NCI-H774 (cell line): ENCODE data around the gene HABP4.

ENCODE experiments used
- DNase-seq: peaks from one replicate; lab custom pipeline; 2025; lab: John Stamatoyannopoulos, UW

Gene HABP4, protein sequence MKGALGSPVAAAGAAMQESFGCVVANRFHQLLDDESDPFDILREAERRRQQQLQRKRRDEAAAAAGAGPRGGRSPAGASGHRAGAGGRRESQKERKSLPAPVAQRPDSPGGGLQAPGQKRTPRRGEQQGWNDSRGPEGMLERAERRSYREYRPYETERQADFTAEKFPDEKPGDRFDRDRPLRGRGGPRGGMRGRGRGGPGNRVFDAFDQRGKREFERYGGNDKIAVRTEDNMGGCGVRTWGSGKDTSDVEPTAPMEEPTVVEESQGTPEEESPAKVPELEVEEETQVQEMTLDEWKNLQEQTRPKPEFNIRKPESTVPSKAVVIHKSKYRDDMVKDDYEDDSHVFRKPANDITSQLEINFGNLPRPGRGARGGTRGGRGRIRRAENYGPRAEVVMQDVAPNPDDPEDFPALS

DNA sequence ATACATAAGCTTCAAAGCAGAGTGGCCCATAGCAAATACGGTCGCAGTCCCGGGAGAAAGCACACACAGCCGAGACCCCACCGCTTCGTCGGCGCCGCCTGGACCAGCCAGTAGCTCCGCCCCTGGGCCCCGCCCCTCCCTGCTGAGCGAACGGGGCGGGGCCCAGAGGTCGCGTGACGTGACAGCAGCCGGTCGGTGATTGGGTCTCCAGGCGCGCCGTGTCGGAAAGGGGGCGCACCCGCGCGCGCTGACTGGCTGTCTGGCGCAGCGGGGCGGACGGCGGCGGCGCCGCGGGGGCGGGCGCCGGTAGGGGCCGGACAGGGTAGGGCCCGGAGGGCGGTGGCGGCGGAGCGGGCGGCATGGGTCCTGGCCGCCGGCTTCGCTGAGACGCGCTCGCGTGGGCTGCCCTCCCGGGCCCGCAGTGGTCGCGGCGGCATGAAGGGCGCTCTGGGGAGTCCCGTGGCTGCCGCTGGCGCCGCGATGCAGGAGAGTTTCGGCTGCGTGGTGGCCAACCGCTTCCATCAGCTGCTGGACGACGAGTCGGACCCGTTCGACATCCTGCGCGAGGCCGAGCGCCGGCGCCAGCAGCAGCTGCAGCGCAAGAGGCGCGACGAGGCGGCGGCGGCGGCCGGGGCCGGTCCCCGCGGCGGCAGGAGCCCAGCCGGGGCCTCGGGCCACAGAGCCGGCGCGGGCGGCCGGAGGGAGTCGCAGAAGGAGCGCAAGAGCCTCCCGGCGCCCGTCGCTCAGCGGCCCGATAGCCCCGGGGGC lies at the start of gene HABP4:
Gene HABP4 (plus strand): TSS at position 325 of the 768 bp plus-strand sequence. CDS start 111 bp downstream, at position 436.
- DNase-seq = peak; percentile 95

DNA sequence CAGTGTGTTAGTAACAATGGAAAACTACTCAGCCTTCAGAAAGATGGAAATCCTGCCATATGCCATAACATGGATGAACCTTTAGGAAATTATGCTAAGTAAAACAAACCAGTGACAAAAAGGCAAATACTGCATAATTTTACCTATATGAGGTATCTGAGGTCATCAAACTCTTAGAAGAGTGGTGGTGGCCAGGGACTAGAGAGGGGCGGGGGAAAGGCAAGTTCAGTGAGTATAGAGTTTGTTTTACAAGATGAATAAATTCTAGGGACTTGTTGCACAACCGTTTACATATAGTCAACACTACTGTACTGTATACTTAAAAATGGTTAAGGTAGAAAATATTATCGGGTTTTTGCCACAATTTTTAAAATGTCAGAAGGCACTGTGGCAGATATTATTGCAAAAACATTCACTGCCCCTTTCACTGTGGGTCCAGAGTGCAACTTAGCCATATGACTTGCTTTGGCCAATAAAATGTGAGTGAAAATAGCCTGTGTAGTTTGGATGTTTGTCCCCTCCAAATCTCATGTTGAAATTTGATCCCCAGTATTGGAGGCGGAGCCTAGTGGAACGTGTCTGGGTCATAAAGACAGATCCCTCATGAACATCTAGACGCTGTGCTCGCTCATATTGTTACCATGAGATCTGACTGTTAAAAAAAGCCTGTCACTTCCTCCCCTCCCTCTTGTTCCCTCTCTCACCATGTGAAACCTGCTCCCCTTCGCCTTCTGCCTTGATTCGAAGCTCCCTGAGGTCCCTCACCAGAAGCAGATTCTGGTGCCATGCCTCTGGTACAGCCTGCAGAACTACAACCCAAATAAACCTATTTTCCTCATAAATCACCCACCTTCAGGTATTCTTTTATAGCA lies 41.3 kb upstream of the HABP4 start:
- no peak for DNase-seq

DNA sequence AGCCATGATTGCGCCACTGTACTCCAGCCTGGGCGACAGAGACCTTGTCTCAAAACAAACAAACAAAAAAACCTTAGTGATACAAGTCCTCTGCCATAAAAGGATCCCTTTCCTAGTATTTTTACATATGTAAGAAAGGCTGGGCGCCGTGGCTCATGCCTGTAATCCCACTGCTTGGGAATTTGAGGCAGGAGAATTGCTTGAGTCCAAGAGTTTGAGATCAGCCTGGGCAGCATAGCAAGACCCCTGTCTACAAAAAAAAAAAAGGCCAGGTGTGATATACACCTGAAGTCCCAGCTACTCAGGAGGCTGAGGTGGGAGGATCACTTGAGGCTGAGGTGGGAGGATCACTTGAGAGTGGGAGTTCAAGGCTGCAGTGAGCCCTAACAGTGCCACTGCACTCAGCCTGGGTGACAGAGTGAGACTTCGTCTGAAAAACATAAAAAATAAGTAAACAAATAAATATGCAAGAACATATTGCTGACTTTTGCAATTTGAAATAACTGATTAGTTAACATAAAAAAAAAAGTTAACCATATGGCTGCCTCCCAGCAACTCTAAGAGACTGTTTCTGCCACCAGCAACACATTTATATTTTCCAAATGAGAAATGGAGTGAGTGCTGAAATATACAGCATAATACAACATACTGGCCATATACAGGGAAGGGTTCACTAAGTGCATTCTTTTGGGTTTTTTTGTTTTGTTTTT lies 38.7 kb upstream of the HABP4 start:
- DNase-seq = no peak

DNA sequence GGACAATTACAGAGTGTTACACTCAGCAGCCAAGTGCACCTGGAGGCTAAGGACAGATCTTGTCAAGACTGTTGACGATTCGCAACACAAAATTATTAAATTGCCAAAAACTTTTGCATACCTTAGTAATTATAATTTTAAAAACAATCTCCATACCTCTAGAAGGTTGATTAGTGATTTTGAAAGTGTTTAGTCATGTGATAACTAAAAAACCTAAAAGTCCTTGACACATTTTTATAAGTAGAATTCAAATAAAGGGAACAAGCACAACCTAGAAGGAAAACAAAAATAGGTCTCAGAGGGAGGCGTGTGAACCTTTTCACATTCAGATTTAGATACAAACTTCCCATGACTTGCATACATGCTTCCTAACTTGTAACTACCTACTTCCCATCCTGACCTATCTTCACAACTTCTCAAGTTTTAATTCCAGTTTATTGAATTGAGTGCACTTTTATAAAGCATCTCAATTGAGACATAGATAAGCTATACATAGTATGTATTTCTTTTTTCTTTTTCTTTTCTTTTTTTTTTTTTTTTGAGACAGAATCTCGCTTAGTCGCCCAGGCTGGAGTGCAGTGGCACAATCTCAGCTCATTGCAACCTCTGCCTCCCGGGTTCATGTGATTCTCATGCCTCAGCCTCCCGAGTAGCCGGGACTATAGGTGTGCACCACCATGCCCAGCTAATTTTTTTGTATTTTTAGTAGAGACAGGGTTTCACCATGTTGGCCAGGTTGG lies 37.6 kb upstream of the HABP4 start:
- no peak for DNase-seq

DNA sequence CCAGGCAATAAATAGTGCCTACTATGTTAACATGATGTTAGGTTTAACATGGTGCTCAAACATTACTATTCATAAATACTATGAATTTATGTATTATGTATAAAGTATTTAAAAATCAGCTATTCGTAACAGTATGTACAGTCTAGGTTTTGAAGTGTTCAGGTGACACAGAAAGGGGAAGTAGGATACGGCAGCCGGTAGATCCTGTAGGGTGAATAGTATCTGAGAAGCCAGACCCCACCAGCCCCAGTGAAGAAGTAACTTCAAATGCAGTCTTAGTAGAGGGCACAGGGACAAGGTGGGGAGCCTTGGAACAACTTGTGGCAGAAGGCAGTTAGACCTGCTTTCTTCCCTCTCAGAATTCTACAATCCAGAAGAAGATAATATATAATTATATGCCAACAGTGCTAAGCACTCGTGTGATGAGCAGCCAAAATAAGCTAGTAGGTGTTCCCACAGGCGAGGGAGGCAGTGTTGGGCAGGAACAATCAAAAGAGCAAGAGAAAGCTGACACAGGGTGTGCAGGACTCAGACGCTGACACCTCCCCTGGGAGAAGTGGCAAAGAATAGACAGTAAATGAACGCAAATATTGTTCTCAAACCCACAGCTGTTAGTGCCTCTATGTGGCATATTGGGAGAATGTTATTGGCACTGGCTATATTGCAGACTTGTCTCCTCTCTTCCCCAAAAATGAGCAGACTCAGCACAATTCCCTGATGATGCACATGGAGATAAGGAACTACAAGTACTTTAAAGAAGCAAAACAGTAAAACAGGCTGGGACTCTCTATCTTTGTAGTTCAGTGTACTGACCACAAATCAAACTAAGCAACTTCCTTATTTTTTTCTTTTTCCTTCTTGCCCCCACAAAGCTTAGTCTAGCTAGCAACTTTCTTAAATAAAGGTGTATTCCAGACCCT lies 36.4 kb upstream of the HABP4 start:
- DNase-seq = no peak

DNA sequence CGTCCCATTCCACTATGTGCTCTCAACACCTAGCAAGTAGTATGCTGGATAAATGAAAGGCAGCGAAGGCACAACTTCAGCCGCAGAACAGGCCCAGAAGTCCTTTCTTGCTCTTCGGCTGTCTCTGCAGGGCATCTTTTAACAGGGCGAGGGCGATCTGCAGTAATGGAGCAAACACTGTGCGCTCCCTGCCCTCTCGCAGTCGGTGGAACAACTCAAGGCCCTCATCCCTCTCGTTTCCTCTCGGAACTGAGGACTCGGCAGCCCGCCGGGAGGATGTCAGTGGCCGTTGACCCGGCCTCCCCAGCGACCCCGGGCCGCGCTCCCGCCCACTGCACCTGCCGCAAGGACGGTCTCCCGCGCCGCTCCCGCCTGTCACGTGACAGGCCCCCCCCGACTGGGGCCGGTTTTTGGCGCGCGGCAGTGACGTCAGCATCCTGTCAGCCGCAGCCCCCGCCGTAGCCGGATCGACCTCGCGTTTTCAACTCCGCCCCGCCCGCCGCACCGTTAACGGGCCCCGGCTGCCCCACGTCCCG lies 32.9 kb upstream of the HABP4 start:
- DNase-seq = peak; percentile 82

DNA sequence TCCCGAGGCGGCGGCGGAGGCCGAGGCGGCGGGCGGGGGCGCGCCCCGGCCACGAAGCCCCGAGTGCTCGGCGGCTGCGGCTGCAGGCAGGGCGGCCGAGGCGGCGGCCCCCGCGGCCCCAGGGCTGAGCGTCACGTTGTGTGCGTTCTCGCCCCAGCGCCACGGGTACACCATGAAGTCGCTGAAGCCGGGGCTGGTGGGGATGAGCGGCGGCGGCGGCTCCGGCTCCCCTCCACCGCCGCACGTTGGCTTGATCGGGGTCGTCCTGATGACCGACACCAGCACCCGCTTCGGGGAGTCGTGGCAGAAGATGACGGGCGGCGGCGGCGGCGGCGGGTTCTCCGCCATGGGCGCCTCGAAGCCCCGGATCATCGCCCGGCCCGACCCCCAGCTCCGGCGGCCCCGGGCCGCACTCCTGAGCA lies 32.3 kb upstream of the HABP4 start:
- DNase-seq = no peak

DNA sequence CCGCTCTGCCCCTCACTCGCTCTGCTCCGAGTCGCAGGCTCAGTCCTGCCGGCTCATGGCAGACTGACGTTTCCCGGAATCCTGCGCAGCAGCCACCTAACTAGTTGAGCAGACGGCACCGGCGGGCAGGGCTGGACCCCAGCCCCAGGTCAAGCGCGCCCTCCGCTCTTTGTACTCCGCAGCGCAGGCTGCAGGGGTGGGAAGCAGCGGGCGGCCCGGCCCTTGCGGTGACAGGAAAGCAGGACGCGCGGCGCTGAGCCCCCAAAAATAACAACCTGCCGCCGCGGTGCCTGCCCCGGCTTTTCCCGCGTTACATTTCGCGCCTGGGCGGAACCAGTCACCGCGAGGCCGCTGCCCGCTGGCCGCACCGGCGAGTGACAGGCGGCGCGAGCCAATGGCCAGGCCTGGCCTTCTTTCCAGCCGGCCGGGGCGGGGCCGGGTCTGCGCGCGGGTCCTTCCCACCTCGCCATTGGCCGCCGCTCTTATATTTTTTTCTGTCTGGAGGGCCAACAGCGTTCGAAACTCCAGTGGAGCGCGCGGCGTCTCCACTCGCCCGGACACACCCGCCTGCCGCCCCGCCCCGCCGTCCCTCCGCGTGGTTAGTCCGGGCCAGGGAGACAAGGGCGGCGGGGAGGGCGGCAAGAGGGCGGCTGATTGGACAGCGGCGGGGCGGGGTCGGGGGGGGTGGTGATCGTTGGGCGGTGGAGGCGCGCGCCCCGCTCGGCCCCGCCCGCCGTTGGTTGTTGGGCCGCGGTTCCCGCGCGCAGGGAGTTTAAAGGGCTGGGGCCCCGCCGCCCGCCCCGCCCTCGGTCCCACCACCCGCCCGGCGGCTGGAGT lies 31.7 kb upstream of the HABP4 start, which contains the start of gene ZNF367:
Gene ZNF367 (minus strand): TSS at position 288 of the 837 bp plus-strand sequence. CDS start 338 bp downstream, outside the sequence.
- peak; percentile 97 for DNase-seq

DNA sequence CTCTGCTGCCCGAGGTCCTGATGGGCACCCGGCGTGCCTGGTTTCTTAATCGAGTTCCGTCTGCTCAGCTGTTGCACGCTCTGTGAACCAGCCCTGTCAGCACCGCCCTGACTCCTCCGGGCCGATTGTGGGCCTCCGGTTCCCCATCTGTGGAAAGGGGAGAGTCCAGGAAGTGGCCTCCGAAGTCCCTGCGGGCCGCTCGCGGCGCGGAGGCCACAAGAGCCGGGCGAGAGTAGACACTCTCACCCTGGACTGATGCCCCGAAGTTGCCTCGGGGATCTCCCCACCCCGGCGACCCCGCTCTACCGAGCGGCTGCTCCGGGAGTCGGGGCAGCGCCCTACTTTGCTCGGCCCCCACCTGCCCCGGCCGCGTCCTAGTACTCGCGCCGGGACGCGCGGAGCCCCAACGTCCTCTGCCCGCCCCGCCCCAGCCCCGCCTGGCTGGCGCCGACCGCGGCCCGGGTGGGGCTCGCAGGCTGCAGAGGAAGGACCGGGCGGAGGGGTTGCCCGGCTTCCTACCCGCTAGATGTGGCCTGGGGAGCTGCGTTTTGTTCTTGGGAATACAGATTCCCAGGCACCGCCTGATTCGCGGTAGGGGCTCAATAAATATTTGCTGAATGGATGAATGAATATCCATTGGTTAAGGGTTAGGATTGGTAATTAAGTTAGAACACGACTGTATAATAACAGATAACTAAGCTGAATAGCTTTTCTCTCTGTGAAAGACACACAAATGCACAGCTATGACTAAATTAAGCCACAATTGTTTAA lies 30.9 kb upstream of the HABP4 start:
- DNase-seq = peak; percentile 80

DNA sequence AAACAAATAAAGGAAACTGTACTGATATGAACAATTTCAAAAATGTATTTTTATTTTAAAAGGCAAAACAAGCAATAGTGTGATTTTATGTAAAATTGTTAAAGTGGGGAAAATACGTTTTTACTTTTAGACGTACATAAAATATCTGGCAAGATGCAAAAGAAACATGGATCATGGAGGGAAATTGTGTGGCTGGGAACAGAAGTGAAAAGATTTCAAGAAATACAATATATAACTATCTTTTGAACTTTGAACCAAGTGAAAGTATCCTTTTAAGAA lies 30.3 kb upstream of the HABP4 start:
- no peak for DNase-seq

DNA sequence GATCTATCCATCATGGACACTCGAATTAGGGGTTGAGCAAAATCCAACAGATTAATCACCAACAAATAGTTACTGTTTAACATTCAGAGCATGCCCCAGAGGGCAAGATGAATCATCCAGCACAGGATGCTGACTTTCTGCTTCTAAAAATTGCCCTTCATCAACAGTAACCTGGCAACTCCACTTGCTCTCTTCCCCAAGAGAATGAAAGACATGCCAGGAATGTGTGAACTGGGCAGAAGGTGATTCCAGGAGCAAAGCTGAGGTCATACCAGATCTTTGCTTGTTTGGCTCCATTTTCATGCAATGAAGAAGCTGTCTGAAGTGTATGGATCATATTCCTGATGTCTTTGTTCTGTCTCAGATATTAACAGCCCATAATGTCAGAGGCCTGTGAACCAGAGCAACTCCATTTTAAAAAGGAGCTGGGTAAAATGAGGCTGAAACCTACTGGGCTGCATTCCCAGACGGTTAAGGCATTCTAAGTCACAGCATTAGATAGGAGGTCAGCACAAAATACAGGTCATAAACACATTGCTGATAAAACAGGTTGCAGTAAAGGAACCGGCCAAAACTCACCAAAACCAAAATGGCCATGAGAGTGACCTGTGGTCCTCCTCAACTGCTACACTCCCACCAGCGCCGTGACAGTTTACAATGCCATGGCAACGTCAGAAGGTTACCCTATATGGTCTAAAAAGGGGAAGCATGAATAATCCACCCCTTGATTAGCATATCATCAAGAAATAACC lies 29.3 kb upstream of the HABP4 start:
- no peak for DNase-seq

DNA sequence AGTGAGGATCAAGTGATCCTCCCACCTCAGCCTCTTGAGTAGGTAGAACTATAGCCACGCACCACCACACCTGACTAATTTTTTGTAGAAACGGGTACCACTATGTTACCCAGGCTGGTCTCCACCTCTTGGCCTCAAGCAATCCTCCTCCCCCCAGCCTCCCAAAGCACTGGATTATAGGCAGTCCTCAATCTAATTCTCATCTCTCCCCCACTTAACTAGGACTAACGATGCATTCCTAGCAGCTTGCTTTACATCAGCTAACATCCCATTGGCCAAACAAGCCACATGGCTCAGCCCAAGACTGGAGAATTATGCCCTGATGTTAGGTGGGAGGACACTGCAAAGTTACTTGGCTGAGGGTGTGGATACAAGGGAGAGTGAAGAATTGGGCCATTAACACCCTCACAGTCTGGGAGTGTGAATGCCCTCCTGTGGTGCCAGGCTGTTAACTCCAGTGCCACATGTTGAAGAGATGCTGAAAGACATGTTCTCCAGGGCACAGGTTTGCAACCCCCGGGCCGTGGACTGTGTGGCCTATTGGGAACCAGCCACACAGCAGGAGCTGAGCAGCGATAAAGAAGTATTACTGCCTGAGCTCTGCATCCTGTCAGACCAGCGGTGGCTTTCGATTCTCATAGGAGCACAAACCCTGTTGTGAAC lies 26.5 kb upstream of the HABP4 start:
- no peak for DNase-seq

DNA sequence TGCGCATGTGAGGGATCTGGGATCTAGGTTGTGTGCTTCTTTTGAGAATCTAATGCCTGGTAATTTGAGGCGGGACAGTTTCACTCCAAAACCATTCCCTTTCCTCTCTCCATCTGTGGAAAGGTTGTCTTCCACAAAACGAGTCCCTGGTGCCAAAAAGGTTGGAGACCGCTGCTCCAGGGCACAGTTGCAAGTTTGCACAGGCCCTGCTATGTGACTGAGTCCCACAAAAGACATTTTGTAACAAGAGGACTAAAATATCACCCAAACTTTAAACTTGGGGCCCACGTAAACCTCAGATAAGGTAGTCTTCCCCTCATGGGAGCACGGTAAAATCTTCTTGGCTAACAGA lies 26.0 kb upstream of the HABP4 start:
- no peak for DNase-seq

DNA sequence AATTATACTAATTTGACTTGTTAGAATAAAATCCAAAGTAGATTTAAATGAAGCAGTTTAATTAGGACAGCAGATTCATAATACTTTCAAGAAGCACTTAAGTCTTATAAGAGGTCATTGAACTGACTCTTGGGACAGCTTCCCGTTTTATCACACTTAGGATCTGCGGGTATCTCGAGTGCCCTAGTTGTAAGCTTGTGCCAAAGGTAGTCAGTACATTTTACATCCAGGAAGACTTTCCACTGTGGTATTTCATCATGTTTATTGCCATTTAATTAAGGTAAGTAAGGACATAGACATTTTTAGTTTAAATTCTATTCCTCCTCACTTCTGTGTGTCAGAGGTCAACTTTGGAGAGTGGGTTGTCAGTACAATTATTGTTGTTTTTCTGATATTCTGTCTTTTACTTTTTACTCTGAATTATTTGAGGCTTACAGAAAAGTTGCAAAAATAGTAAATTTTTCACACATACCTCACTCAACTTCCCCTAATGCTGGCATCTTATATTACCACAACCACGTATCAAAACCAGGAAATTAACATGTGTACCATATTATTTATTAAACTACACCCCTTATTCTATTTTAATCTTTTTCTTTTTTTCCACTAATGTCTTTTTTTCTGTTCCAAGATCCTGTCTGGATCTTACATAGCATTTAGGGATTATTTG lies 24.3 kb upstream of the HABP4 start:
- DNase-seq = no peak

DNA sequence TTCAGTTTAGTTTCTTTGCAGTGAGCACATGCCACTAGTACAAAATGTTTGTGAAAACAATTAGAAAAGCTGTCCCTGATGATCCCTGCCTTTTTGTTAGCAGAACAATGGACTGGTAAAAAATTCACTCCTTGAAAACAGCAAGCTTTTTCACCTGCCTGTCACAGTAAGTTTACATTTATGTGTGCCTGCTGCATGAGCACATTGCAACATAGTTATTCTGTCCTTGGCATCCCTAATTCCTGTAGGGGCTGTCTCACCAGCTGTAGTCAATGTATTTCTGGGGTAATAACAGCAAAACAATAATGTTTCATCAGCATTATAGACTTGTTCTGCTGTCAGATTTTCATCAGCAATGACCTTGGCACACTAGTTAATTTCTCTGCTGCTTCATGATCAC lies 20.2 kb upstream of the HABP4 start:
- DNase-seq = no peak

DNA sequence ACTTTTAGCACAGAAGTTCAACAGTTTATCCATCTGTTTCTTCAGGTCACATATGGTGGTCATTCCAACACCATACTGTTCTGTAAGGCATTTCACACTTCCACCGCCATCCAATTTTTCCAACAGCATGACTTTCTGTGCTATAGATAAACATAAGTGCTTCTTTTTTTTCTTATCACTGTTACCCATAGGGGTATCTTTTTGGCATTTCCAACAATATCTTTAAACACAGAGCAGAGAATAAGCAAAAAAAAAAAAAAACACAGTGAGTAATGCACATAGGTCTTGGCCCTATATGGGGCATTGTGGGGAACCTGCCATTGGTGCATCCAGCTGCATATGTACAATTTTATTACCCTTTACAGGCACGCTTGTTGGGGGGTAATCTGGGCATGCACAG lies 19.6 kb upstream of the HABP4 start:
- DNase-seq = no peak
